ENCODE data around the gene PASD1.

The PASD1 gene

GRCh38 chrX:151708821-151709220 lies 145.3 kb downstream of the PASD1 start:
- no peak for DNase-seq (ENCODE audit: extremely low read depth, low read depth)
- H3K4me3 ChIP-seq (replicated peaks; ENCODE audit: low read depth, low read length) = no peak overlapping the region
- no peak for TF ChIP-seq CTCF (IDR thresholded peaks at IDR 0.05; ENCODE audit: low read depth, low read length, missing control alignments)

- no peak for DNase-seq (ENCODE audit: extremely low read depth, low read depth)
- no peak for TF ChIP-seq CTCF (IDR thresholded peaks at IDR 0.05; ENCODE audit: low read depth, low read length, missing control alignments)
- H3K4me3 ChIP-seq (replicated peaks; ENCODE audit: low read depth, low read length) = no peak overlapping the region
Observed at GRCh38 chrX:151710457-151710856, 147.0 kb downstream of the PASD1 start.

DNA sequence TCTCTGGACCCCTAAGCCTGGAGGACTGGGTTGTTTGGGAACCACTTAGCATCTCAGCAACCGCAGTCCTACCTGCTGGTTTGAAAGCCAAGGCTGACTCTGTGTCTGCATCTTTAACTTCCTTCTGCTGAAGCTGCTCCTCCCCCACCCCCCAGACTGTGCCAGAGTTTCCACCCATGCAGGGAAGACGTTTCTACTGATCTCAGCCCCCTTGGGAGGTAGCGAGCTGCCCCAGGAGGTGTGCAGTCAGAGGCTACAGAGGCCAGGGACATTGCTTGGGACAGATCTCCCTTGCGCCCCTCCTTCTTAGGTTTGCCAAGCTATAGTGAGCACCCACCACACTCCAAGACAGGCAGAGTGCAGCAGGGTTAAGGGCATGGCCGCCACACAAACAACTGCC lies 147.7 kb downstream of the PASD1 start:
- DNase-seq (ENCODE audit: extremely low read depth, low read depth) = no peak
- no peak overlapping the region for H3K4me3 ChIP-seq (replicated peaks; ENCODE audit: low read depth, low read length)
- no peak for TF ChIP-seq CTCF (IDR thresholded peaks at IDR 0.05; ENCODE audit: low read depth, low read length, missing control alignments)

GRCh38 chrX:151711787-151712186 lies 148.3 kb downstream of the PASD1 start:
- no peak overlapping the region for H3K4me3 ChIP-seq (replicated peaks; ENCODE audit: low read depth, low read length)
- no peak for TF ChIP-seq CTCF (IDR thresholded peaks at IDR 0.05; ENCODE audit: low read depth, low read length, missing control alignments)
- DNase-seq (ENCODE audit: extremely low read depth, low read depth) = no peak

GRCh38 chrX:151712253-151712652 lies 148.8 kb downstream of the PASD1 start:
- H3K4me3 ChIP-seq (replicated peaks; ENCODE audit: low read depth, low read length) = no peak overlapping the region
- no peak for DNase-seq (ENCODE audit: extremely low read depth, low read depth)
- TF ChIP-seq CTCF (IDR thresholded peaks at IDR 0.05; ENCODE audit: low read depth, low read length, missing control alignments) = no peak

DNA sequence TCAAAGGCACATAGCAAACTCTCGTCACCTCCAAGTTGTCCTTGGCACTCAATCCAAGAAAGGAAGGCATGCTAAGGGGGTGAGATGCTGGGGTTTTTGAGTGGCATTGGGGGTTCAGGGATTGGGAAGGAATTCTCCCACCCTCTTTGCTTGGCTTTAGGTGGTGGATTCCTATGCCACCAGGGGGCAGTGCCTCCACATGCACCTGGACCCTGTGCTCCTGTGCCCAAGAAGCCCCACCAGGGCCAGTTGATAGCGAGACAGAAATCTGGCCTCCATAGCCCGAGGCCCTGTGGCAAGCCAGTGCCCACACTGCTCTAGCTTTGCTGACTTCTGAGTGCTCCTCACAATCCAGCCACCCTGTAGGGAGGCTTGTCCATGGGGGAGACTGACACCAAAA lies 150.4 kb downstream of the PASD1 start:
- DNase-seq (ENCODE audit: extremely low read depth, low read depth) = no peak
- TF ChIP-seq CTCF (IDR thresholded peaks at IDR 0.05; ENCODE audit: low read depth, low read length, missing control alignments) = peak; percentile 51
- no peak overlapping the region for H3K4me3 ChIP-seq (replicated peaks; ENCODE audit: low read depth, low read length)

DNA sequence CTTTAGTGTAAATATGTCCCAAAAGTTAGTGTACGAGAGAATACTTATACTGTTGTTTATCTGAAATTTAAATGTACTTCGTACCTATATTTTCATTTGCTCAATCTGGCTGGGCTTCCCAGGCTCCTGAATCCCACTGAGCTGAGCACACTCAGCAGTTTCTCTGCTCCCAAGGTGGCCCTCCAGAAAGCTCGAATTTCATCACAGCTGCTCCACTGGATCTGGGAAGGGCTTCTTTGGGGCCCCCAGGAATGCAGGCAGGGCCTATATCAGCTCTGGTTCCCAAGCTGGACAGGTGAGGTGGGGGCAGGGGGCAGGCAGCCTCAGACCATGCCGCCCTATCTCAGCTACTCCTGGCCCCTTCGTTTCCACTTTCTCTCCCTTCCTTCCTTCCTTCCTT lies 150.9 kb downstream of the PASD1 start:
- H3K4me3 ChIP-seq (replicated peaks; ENCODE audit: low read depth, low read length) = no peak overlapping the region
- TF ChIP-seq CTCF (IDR thresholded peaks at IDR 0.05; ENCODE audit: low read depth, low read length, missing control alignments) = no peak
- DNase-seq (ENCODE audit: extremely low read depth, low read depth) = no peak
